ENCODE results near the gene CD99L2.

The CD99L2 gene

GRCh38 chrX:150898343-150899190 is at the start of gene CD99L2:
Gene CD99L2, minus strand, starts transcription at chrX:150898668. Its CDS starts 80 bp downstream, at chrX:150898588.
- DNase-seq (ENCODE audit: low read depth in 2 of 2) = peak; percentile 64 to 71

GRCh38 chrX:150944233-150944632 is 45.8 kb upstream of the CD99L2 start:
- DNase-seq (ENCODE audit: low read depth in 2 of 2) = no peak

- no peak for DNase-seq (ENCODE audit: low read depth in 2 of 2)
These were observed 44.6 kb upstream of the CD99L2 start for GRCh38 chrX:150942942-150943594.

- no peak for DNase-seq (ENCODE audit: low read depth in 2 of 2)
These were observed 43.1 kb upstream of the CD99L2 start for GRCh38 chrX:150941580-150941979.

- DNase-seq (ENCODE audit: low read depth in 2 of 2) = no peak
These were observed 42.5 kb upstream of the CD99L2 start for GRCh38 chrX:150940844-150941495.

GRCh38 chrX:150936556-150936955 is 38.1 kb upstream of the CD99L2 start:
- no peak for DNase-seq (ENCODE audit: low read depth in 2 of 2)

- no peak for DNase-seq (ENCODE audit: low read depth in 2 of 2)
These were observed 37.0 kb upstream of the CD99L2 start for GRCh38 chrX:150935467-150935866.

- DNase-seq (ENCODE audit: low read depth in 2 of 2) = no peak
These were observed 36.0 kb upstream of the CD99L2 start for GRCh38 chrX:150934453-150934852.

GRCh38 chrX:150933945-150934350 is 35.5 kb upstream of the CD99L2 start:
- no peak for DNase-seq (ENCODE audit: low read depth in 2 of 2)

GRCh38 chrX:150929058-150929457 is 30.6 kb upstream of the CD99L2 start:
- no peak for DNase-seq (ENCODE audit: low read depth in 2 of 2)

GRCh38 chrX:150926791-150927190 is 28.3 kb upstream of the CD99L2 start:
- DNase-seq (ENCODE audit: low read depth in 2 of 2) = no peak

- DNase-seq (ENCODE audit: low read depth in 2 of 2) = no peak
These were observed 27.8 kb upstream of the CD99L2 start for GRCh38 chrX:150926304-150926703.

- no peak for DNase-seq (ENCODE audit: low read depth in 2 of 2)
These were observed 20.9 kb upstream of the CD99L2 start for GRCh38 chrX:150919401-150919800.

- no peak for DNase-seq (ENCODE audit: low read depth in 2 of 2)
These were observed 15.0 kb upstream of the CD99L2 start for GRCh38 chrX:150913511-150913910.

GRCh38 chrX:150907474-150907873 is 9.0 kb upstream of the CD99L2 start:
- DNase-seq (ENCODE audit: low read depth in 2 of 2) = no peak

- DNase-seq (ENCODE audit: low read depth in 2 of 2) = no peak
These were observed 8.2 kb upstream of the CD99L2 start for GRCh38 chrX:150906694-150907093.

GRCh38 chrX:150905293-150905692 is 6.8 kb upstream of the CD99L2 start:
- DNase-seq (ENCODE audit: low read depth in 2 of 2) = no peak

- DNase-seq (ENCODE audit: low read depth in 2 of 2) = no peak
These were observed 4.6 kb upstream of the CD99L2 start for GRCh38 chrX:150903110-150903508.

GRCh38 chrX:150902434-150903109 is 4.1 kb upstream of the CD99L2 start:
- DNase-seq (ENCODE audit: low read depth in 2 of 2) = no peak

GRCh38 chrX:150899191-150899757 is 806 bp upstream of the CD99L2 start:
- DNase-seq (ENCODE audit: low read depth in 2 of 2) = no peak

GRCh38 chrX:150897421-150898320 is 797 bp downstream of the CD99L2 start:
- no peak for DNase-seq (ENCODE audit: low read depth in 2 of 2)

All from fibroblast of skin of left biceps (primary cell).